Parathyroid adenoma (tissue), 2 donors: ENCODE results near the gene CLMN.

Source experiments
- H2AFZ ChIP-seq: fragments of 300-600 bp; sonication (generic); one replicate; pipeline ENCODE4 v1.7.0; 2017; ENCODE audit warnings: antibody characterized with exemption, mild to moderate bottlenecking
- H3K27ac ChIP-seq: fragments of 300-600 bp; sonication (generic); one replicate; pipeline ENCODE4 v1.7.0; 2017
- H3K27me3 ChIP-seq: fragments of 300-600 bp; sonication (generic); one replicate; pipeline ENCODE4 v1.7.0; 2017; ENCODE audit warnings: low read length; ENCODE audit not compliant: control insufficient read depth, insufficient read depth
- H3K36me3 ChIP-seq: fragments of 300-600 bp; sonication (generic); one replicate; pipeline ENCODE4 v1.7.0; 2017; ENCODE audit warnings: low read length; ENCODE audit not compliant: control insufficient read depth, insufficient read depth
- H3K4me1 ChIP-seq: fragments of 300-600 bp; sonication (generic); one replicate; pipeline ENCODE4 v1.7.0; 2017; ENCODE audit warnings: control low read depth
- H3K4me2 ChIP-seq: fragments of 300-600 bp; sonication (generic); one replicate; pipeline ENCODE4 v1.7.0; 2017; ENCODE audit warnings: low read length
- H3K4me3 ChIP-seq: fragments of 300-600 bp; sonication (generic); one replicate; pipeline ENCODE4 v1.7.0; 2017; ENCODE audit warnings: low read depth, low read length
- H3K79me2 ChIP-seq: fragments of 300-600 bp; sonication (generic); one replicate; pipeline ENCODE4 v1.7.0; 2017; ENCODE audit warnings: control low read depth
- H3K9ac ChIP-seq: fragments of 300-600 bp; sonication (generic); one replicate; pipeline ENCODE4 v1.7.0; 2017; ENCODE audit warnings: mild to moderate bottlenecking
- H3K9me3 ChIP-seq: fragments of 300-600 bp; sonication (generic); one replicate; pipeline ENCODE4 v1.7.0; 2017; ENCODE audit warnings: low read length; ENCODE audit not compliant: control insufficient read depth
- TF ChIP-seq, protein P1 (sequence below): fragments of 300-600 bp; sonication (generic); IDR thresholded peaks from one replicate; pipeline ENCODE4 v1.7.0; 2017; ENCODE audit warnings: antibody characterized with exemption, mild to moderate bottlenecking
- donor health status: primary hyperparathyroidism.

CLMN gene

DNA sequence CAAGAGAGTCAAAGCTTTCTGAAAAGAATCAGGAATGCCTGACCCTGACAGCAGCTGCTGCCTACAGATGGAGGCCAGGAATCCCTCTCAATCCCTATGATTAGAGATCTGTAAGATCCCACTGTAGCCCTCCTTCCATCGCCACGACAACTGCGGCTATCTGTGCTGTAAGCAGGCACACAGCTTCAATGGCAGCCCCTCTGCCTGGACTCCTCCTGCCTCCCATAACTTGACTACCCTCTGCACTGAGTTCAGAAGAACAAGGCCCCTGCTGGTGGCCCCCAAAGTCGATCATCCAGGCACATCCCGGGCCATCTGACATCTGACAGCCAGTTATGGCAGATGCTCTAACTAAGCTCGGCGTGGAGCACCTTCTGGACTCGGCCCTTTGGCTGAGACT lies 2.9 kb downstream of the CLMN start:
- H3K4me2 ChIP-seq, result no peak overlapping the region
- H3K9ac ChIP-seq, result no peak overlapping the region
- H3K79me2 ChIP-seq, result no peaks in the 10 kb centered on the region
- H3K9me3 ChIP-seq, result no peaks in the 10 kb centered on the region
- H3K4me3 ChIP-seq, result no peak overlapping the region
- no peak overlapping the region for H3K27ac ChIP-seq
- H3K27me3 ChIP-seq, result no peaks in the 10 kb centered on the region
- no peak overlapping the region for H2AFZ ChIP-seq
- H3K36me3 ChIP-seq, result no peaks in the 10 kb centered on the region
- H3K4me1 ChIP-seq, result peaks cover 5% of the 10 kb centered on the region
- TF ChIP-seq, protein P1, sequence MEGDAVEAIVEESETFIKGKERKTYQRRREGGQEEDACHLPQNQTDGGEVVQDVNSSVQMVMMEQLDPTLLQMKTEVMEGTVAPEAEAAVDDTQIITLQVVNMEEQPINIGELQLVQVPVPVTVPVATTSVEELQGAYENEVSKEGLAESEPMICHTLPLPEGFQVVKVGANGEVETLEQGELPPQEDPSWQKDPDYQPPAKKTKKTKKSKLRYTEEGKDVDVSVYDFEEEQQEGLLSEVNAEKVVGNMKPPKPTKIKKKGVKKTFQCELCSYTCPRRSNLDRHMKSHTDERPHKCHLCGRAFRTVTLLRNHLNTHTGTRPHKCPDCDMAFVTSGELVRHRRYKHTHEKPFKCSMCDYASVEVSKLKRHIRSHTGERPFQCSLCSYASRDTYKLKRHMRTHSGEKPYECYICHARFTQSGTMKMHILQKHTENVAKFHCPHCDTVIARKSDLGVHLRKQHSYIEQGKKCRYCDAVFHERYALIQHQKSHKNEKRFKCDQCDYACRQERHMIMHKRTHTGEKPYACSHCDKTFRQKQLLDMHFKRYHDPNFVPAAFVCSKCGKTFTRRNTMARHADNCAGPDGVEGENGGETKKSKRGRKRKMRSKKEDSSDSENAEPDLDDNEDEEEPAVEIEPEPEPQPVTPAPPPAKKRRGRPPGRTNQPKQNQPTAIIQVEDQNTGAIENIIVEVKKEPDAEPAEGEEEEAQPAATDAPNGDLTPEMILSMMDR, result no peak

DNA sequence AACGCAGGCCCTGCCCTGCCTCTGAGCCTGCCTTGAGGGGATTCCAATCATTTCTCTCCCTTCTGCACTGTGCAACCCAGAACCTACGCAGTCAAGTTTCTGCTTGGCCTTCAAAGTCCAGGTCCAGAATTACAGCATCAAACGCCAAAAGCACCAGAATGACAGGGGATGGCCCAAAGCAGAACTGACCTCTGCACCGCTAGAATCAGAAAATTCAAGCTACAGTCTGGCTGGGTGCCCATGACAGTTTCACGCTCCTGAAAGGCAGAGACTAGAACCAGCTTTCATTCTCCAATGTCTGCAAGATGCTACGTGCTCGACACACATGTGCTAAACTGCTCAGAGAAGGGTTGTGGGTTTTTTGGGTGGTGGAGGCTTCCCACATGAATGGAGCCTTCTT lies 4.1 kb downstream of the CLMN start:
- H3K27me3 ChIP-seq, result no peaks in the 10 kb centered on the region
- no peak overlapping the region for H3K4me2 ChIP-seq
- H3K4me1 ChIP-seq, result peaks cover 2% of the 10 kb centered on the region
- no peaks in the 10 kb centered on the region for H3K36me3 ChIP-seq
- no peak overlapping the region for H3K27ac ChIP-seq
- H3K9ac ChIP-seq, result no peak overlapping the region
- no peaks in the 10 kb centered on the region for H3K9me3 ChIP-seq
- H3K79me2 ChIP-seq, result no peaks in the 10 kb centered on the region
- no peak overlapping the region for H2AFZ ChIP-seq
- TF ChIP-seq, protein P1, result no peak
- no peak overlapping the region for H3K4me3 ChIP-seq

DNA sequence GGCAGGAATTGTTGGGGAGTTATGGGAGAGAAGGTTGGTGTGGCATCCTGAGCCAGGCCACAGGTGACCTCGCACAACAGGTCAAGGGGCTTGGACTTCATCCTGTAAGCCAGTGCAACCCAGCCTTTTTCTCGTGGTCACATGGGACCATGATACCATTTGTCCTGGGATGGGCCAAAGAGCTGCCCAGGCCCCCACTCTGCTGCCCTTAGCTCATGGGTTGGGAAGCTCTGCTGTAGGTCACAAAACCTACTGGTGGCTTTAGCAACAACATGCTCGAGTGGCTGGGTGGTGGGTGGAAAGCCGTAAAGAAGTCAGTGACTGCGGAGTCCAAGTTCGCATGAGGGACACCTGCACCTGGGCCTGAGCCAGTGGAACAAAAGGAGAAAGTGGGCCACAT lies 4.6 kb downstream of the CLMN start:
- no peaks in the 10 kb centered on the region for H3K9me3 ChIP-seq
- H3K9ac ChIP-seq, result no peak overlapping the region
- H3K27ac ChIP-seq, result no peak overlapping the region
- H2AFZ ChIP-seq, result no peak overlapping the region
- H3K4me3 ChIP-seq, result no peak overlapping the region
- TF ChIP-seq, protein P1, result no peak
- no peaks in the 10 kb centered on the region for H3K79me2 ChIP-seq
- H3K36me3 ChIP-seq, result no peaks in the 10 kb centered on the region
- H3K4me2 ChIP-seq, result no peak overlapping the region
- H3K4me1 ChIP-seq, result no peaks in the 10 kb centered on the region
- no peaks in the 10 kb centered on the region for H3K27me3 ChIP-seq

DNA sequence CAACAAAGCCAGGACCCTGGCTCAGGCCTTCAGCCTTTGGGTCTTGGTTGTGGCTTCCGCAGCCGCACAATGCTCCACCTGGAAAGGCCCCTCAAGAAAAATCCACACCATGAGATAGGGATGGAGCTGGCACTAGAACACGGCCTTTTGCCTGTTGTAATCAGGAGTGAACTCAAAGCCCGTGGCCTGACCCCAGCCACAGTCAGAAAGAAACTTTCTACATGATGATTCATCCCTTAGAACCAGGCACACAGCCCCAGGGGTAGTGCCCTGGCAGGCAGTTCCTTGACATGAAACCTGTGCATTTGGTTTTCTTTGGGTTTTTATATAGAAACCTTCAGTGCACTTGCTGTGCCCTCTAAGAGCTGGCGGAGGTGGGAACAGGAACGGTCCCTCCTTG lies 5.1 kb downstream of the CLMN start:
- Histone ChIP-seq H3K9me3 (no peaks in the 10 kb centered on the region), H3K4me3 (no peak overlapping the region), H3K36me3 (no peaks in the 10 kb centered on the region), H2AFZ (no peak overlapping the region), H3K27ac (no peak overlapping the region), H3K79me2 (no peaks in the 10 kb centered on the region), H3K4me1 (no peaks in the 10 kb centered on the region), H3K4me2 (no peak overlapping the region), H3K9ac (no peak overlapping the region), H3K27me3 (no peaks in the 10 kb centered on the region)
- TF ChIP-seq, protein P1, result no peak

DNA sequence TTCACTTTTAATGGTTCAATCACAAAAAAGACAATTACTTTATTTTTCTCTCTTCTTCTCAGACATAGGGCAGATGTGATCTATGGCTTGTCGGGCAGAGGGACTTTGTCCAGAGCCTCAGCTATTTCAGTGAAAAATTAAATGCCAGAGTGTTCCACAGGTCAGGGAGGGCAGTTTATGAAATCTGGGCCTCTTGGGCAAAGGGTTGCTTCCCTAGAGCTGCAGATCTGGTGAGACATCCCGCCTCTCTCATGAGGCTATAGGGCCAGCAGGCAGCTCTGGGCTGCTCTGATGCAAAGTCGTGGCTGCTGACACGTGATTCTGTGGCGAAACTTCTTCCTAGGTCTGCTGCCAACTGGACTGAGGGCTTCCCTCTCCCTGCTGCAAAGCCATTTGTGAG lies 6.0 kb downstream of the CLMN start:
- Histone ChIP-seq H3K9ac (no peak overlapping the region), H3K4me3 (no peak overlapping the region), H3K9me3 (no peaks in the 10 kb centered on the region), H3K4me2 (no peak overlapping the region), H3K79me2 (no peaks in the 10 kb centered on the region), H3K4me1 (no peaks in the 10 kb centered on the region), H2AFZ (no peak overlapping the region), H3K36me3 (no peaks in the 10 kb centered on the region), H3K27me3 (no peaks in the 10 kb centered on the region), H3K27ac (no peak overlapping the region)
- TF ChIP-seq, protein P1, result no peak
